ENCODE measurements around the gene PDE2A.
"Not testable (repeated sequence)": the region's sequence is repeated elsewhere in the genome, so short reads cannot be mapped to it uniquely, and the experiment has no call there.

PDE2A gene

GRCh38 chr11:72573855-72574445, 100.3 kb downstream of the PDE2A start:
- no peak for DNase-seq

- peak in 1 of 2 experiments; percentile 10 for DNase-seq
These were observed 101.0 kb downstream of the PDE2A start for GRCh38 chr11:72573072-72573854.

- not testable (repeated sequence) for DNase-seq
These were observed 101.7 kb downstream of the PDE2A start for GRCh38 chr11:72572540-72572939.

GRCh38 chr11:72570893-72571661, 103.1 kb downstream of the PDE2A start:
- DNase-seq: no peak

GRCh38 chr11:72569966-72570892, 104.0 kb downstream of the PDE2A start:
- DNase-seq: no peak

GRCh38 chr11:72568861-72569260, 105.4 kb downstream of the PDE2A start:
- no peak for DNase-seq

- no peak for DNase-seq
These were observed 111.8 kb downstream of the PDE2A start for GRCh38 chr11:72562431-72562830.

GRCh38 chr11:72561856-72562255, 112.4 kb downstream of the PDE2A start:
- no peak for DNase-seq

GRCh38 chr11:72560864-72561263, 113.4 kb downstream of the PDE2A start:
- DNase-seq: not testable (repeated sequence)

- DNase-seq: no peak
These were observed 117.8 kb downstream of the PDE2A start for GRCh38 chr11:72556433-72556832.

GRCh38 chr11:72555014-72555522, 119.2 kb downstream of the PDE2A start:
- DNase-seq: not testable (repeated sequence)

- DNase-seq: peak in 1 of 2 experiments; percentile 3
These were observed 120.5 kb downstream of the PDE2A start for GRCh38 chr11:72553706-72554105.

GRCh38 chr11:72552399-72552910, 121.8 kb downstream of the PDE2A start:
- DNase-seq: no peak

GRCh38 chr11:72551571-72551970, 122.7 kb downstream of the PDE2A start:
- no peak for DNase-seq

GRCh38 chr11:72548463-72548862, 125.8 kb downstream of the PDE2A start:
- no peak for DNase-seq

- DNase-seq: no peak
These were observed 127.4 kb downstream of the PDE2A start for GRCh38 chr11:72546866-72547265.

- no peak for DNase-seq
These were observed 129.6 kb downstream of the PDE2A start for GRCh38 chr11:72544589-72544988.

GRCh38 chr11:72543849-72544542, 130.2 kb downstream of the PDE2A start:
- no peak for DNase-seq

GRCh38 chr11:72541257-72541974, 132.8 kb downstream of the PDE2A start:
- no peak for DNase-seq

- no peak for DNase-seq
These were observed 137.2 kb downstream of the PDE2A start for GRCh38 chr11:72537051-72537450.

- no peak for DNase-seq
These were observed 139.1 kb downstream of the PDE2A start for GRCh38 chr11:72535194-72535547.

Data from stimulated activated CD4-positive, alpha-beta T cell treated with anti-CD3 and anti-CD28 coated beads, Interleukin-4, amount 100 ng/mL, for 4 hours (primary cell).